RCC 7860 (cell line): ENCODE measurements around the gene UBL3.

ENCODE experiments used
- DNase-seq: peaks from one replicate; pipeline ENCODE4 v3.0.0-alpha.2; 2015; ENCODE audit warnings: low spot score
- FAIRE-seq: peaks from 2 replicates; lab custom pipeline; 2012; peaks lifted over from hg19 to GRCh38; lab: Jason Lieb, UNC

UBL3 gene

DNA sequence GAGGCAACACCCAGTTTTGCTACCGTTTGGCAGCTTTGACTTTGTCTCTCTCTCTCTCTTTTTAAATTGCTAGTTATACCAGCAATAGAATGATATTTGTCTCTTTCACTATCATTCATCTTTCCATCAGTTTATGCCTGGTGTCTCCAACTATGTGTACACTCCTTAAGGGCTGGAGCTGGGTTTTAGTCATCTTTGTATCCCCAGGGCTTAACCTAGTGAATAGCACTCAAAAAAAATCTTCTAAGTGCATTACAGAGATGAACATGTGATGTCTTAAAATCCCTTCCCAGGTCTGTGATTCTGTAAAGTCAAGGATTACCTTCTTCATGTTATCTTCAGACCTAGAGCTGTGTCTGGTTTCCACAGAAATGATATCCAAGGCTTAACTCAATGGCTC is 7.8 kb upstream of the UBL3 start:
- FAIRE-seq (no peak), DNase-seq (no peak)

DNA sequence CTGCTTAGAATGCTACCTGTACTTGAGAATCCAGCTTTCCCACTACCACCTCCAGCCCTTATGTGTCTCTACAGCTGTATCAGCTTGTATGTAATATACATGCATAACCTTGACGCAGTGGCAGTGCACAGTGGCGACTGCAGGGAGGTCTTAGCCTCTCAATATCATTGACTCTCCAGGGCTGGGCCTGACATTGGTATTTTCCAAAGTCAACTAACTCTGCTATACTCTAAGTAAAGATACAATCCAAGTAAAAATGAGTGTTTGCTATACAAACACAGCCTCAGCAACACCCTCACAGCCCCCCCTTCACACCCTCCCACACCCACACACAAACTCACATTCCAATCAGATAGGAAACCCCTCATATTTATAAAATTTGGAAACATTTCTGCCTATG is 6.7 kb upstream of the UBL3 start:
- no peak for DNase-seq
- no peak for FAIRE-seq

DNA sequence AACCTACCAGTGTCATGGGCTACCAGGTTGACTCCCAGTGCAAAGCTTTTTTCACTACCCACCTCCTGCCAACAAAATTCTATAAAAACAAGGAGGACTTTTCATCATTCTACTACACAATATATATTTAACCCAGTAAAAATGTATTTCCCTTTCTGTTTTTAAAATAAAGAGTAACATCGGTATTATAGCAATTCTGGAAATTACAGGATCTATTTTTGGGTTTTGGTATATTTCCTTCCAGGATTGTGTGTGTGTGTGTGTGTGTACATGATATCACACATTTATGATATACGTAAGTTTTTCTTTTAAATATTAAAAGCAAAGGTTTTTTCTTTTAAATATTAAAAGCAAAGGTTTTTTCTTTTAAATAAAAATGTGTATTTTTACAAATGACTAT is 6.0 kb upstream of the UBL3 start:
- DNase-seq (no peak), FAIRE-seq (no peak)

DNA sequence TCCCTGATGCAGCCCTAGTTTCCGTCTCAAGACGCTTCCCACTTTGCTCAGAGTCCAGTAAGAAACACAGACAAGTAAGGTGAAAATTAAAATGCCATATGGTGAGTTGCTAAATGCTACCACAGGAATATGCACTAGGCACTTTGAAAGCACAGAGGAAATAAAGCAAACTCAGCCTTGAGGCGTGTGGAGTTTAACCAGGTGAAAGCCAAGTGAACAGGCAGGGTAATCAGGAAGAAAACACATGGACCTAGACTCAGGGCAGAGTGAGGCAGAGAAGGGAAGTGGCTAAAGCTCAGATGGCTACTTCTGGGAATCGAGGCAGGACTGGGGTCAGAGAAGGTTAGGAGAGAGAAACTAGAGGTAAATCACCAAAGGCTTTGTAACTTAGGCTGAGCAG is 5.4 kb upstream of the UBL3 start:
- no peak for DNase-seq
- no peak for FAIRE-seq

DNA sequence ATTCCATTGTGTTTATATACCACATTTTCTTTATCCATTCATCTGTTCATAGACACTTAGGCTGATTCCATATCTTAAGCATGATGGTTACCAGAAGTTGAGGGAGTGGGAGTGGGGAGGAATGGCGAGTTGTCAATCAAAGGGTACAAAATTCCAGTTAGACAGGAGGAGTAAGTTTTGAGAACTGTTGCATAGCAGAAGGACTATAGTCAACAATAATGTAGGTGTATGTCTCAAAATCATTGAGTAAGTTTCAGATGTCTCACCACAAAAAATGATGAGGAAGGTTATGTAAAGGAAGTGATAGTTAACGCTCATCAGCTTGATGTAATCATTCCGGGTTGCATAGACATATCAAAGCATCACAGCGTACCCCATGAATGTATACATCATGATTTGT is 4.6 kb upstream of the UBL3 start:
- DNase-seq: no peak
- FAIRE-seq: no peak

- no peak for DNase-seq
- no peak for FAIRE-seq
These were observed 2.7 kb upstream of the UBL3 start for GRCh38 chr13:29853131-29853530.

GRCh38 chr13:29852472-29853054 is 2.1 kb upstream of the UBL3 start:
- FAIRE-seq: no peak
- no peak for DNase-seq

- no peak for FAIRE-seq
- peak; percentile 48 for DNase-seq
These were observed 645 bp downstream of the UBL3 start for GRCh38 chr13:29849731-29850212.

DNA sequence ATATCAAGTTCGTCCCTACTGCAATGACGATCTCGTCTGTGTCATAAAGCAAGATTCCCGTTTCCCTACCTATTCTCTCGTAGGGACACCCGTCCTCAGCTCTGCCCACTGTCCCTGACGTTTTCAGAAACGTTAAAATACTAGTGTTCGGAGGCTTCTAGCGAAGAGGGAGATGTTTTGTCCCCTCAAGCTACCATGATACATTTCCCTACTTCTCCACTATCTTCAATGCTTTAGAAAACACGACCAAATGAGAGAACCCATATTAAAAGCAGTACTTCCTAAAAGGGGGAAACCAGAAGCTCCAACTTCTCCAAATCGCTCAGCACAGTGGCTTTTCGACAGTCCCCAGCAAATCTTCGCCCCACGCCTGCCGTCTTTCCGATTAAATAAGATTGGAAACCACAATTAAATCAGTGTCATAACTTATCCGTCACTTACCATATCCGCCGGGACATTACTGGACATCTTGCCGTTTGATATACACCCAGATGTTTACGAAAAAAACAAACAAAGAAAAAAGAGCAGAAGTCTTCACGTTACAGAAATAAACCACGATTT is 1.3 kb downstream of the UBL3 start:
- FAIRE-seq: no peak
- DNase-seq: no peak

GRCh38 chr13:29847501-29847983 is 2.9 kb downstream of the UBL3 start:
- FAIRE-seq: no peak

GRCh38 chr13:29846475-29847256 is 3.8 kb downstream of the UBL3 start:
- FAIRE-seq (no peak), DNase-seq (no peak)

More at GRCh38 chr13:29847501-29847983, 2.9 kb downstream of the UBL3 start:
- no peak for DNase-seq

DNA sequence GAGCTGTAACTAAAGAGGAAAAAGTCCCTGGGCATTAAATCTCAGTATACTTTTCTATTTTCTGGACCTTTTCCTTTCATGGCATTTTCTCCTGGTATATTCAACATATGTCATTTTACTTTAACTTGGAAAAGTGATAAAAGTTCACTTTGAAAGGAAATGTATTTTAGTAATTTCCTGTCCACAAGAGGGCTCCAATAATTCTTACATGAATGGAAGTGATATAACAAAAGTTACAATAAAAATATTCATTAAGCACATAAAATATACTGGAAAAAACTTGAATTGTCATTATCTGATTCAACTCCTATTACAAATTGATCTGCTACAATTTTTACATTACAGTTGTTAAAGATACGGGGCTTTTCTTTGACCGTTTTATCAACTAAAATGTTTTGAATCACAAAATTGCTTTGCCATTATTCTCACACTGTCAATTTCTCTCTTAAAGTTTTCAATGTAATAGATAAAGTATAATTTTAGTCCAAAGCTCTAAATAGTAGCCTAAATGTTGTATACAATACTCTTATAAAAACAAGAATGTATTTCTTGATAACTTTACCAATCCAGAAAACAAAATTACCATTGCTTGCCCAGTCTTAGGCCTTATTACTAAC is 4.9 kb downstream of the UBL3 start:
- DNase-seq (no peak), FAIRE-seq (peak; percentile 80)

- FAIRE-seq (no peak), DNase-seq (no peak)
These were observed 6.0 kb downstream of the UBL3 start for GRCh38 chr13:29844441-29844840.

- FAIRE-seq: no peak
These were observed 9.8 kb downstream of the UBL3 start for GRCh38 chr13:29840585-29840984.

GRCh38 chr13:29835280-29836061 is 14.9 kb downstream of the UBL3 start:
- no peak for DNase-seq
- no peak for FAIRE-seq

More at GRCh38 chr13:29840585-29840984, 9.8 kb downstream of the UBL3 start:
- DNase-seq: no peak

DNA sequence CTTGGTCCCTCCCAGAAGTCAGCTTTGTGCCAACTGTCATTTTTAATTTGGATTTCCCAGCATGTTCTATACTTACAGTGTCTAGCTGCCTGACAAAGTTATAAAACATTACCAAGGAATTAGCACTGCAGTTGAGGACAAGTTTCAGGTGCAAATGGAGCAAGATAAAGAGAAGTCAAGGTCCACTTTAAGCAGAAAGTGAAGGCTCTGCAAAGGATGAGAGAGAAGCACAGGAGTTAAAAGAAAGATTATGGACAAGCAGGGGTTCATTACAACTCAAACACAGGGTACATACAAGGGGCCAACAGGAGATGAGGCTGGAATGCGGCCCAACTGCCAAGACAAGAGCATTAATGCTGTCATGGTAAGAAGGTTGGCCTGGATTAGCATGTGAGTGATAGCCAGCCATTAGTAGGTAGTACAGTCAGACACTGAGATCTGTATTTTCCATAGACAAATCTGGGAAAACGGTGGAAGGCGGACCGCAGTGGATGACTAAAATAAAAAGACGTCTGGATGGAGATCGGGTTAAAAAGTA is 17.6 kb downstream of the UBL3 start:
- FAIRE-seq (no peak), DNase-seq (no peak)

DNA sequence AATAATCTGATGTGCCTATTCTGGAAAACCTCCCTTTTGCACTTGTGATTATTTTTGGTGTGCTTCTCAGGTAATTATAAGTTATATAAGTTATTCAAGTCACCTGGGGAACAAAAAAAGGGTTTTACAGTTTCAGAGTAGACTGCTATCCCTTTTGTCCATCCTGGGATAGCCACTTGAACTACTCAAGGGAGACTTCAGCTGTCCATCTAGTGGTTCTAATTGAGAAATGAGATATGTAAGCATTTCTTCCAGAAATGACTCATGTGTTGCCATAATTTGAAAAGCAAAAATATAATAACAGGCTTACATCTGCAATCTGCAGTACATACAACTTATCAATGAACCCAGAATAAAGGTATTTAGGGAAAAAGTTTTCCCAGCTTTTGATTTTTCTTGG is 20.4 kb downstream of the UBL3 start:
- DNase-seq: no peak

DNA sequence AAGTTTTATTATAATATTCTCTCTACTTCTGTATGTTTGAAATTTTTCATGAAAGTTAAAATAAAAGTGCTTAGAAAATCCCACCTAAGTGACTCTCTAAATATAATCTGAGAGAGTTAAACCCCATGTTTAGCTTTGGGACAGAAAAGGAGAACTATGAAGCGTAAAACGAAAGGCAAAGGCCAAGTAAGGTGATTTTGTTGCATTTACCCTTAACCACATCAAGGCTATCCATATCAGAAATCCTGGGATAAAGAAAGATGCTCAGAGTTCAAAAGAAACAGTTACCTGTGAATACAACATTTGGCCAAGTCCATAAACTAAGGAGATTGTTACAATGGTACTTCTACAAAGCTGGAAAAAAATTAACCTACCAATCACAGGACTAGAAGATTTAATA is 31.3 kb downstream of the UBL3 start:
- DNase-seq (no peak), FAIRE-seq (no peak)

More for the DNA sequence above, 20.4 kb downstream of the UBL3 start:
- FAIRE-seq: no peak

- DNase-seq (no peak), FAIRE-seq (no peak)
These were observed 32.6 kb downstream of the UBL3 start for GRCh38 chr13:29817604-29818378.

DNA sequence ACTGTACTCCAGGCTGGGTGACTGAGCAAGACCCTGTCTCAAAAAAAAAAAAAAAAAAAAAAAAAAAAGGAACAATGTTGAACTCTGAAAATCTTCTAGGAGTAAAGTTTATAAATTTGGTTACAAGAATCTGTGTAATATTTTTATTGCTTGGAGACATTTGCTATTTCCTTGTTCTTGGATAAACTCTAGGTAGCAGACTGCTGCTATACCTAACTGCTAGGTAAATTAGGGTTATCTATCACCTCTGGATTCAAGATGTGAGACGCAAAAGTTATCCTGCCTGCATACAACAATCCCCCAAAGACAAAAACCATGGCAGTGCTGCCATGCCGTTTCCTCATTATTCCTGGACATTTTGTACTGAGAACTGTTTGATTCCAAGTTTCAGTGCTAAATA is 33.7 kb downstream of the UBL3 start:
- FAIRE-seq (no peak), DNase-seq (no peak)
